Stimulated activated CD4-positive, alpha-beta T cell treated with anti-CD3 and anti-CD28 coated beads, Interleukin-4, amount 100 ng/mL, for 4 hours (primary cell): Measurements from ENCODE around the gene SLC44A5.
"Not testable (repeated sequence)": the region's sequence is repeated elsewhere in the genome, so short reads cannot be mapped to it uniquely, and the experiment has no call there.

Experiments used
- DNase-seq, 2 experiments: peaks; one replicate each; pipeline ENCODE4 v3.0.0-alpha.2; 2020

The SLC44A5 gene

GRCh38 chr1:75444220-75444619 is 166.7 kb downstream of the SLC44A5 start:
- DNase-seq: no peak

DNA sequence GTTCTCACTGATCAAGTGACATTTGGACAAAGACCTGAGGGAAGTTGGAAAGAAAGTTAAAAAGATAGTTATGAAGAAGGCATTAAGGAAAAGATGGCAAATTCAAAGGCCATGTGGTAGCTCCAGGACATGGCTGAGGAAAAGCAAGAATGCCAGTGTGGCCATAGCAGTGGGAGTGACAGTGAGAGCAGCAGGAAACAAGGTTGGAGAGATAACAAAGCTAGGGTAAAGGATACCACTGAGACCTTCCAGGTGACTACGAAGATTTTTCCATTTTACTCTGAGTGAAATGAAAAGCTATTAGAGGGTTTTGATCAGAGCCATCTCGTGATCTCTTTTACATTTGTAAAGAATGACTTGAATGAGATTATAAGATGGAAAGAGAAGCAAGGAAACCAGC is 170.6 kb downstream of the SLC44A5 start:
- no peak for DNase-seq

GRCh38 chr1:75438355-75438754 is 172.6 kb downstream of the SLC44A5 start:
- no peak for DNase-seq

GRCh38 chr1:75431843-75432242 is 179.1 kb downstream of the SLC44A5 start:
- DNase-seq: no peak

DNA sequence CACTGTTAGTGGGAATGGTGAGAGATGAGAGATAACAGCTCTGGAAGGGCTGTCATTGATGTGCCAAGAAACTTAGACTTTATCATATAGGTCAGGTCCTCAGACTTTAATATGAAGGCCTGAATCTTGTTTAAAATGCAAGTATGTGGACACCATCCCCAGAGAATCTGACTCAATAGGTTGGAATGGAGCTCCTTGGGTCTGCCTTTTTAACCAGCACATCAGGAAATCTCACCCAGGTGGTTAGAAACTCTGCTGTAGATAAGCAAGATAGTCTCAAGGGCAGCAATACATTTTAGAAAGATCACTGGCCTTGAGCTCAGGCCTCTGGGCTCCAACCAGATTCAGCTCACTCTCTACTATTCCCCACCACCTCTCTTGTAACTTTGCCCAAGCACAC is 180.4 kb downstream of the SLC44A5 start:
- no peak for DNase-seq

DNA sequence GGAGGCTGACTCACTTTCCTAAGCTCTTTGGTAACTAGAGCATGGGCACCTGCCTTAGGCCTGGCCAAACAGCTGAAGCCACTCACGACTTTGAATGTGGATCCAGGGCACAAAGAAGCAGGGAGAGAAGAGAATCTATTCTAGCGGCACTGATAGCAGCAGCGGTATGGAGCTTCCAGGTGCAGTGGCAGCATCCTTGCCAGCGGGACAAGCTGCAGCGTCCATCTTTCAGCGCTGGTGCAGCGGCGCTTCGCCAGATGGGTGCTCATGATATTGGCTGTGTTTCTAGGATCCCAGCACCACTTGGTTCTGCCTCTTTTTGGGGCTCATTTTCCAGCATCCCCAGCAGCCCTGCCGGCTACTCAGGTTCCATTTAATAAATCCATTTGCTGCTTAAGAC is 184.2 kb downstream of the SLC44A5 start:
- DNase-seq: no peak

- no peak for DNase-seq
Measured at GRCh38 chr1:75425001-75425650, 185.8 kb downstream of the SLC44A5 start.

GRCh38 chr1:75423616-75424015 is 187.3 kb downstream of the SLC44A5 start:
- no peak for DNase-seq

- no peak for DNase-seq
Measured at GRCh38 chr1:75423136-75423535, 187.8 kb downstream of the SLC44A5 start.

- no peak for DNase-seq
Measured at GRCh38 chr1:75421371-75421770, 189.5 kb downstream of the SLC44A5 start.

DNA sequence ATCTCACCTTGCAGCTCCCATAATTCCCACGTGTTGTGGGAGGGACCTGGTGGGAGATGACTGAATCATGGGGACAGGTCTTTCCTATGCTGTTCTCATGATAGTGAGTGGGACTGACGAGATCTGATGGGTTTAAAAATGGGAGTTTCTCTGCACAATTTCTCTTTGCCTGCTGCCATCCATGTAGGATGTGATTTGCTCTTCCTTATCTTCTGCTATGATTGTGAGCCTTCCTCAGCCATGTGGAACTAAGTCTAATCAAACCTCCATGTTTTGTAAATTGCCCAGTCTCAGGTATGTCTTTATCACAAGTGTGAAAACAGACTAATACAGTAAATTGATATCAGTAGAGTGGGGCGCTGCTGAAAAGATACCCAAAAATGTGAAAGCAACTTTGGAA is 195.7 kb downstream of the SLC44A5 start:
- DNase-seq: no peak

- DNase-seq: no peak
Measured at GRCh38 chr1:75412616-75413015, 198.3 kb downstream of the SLC44A5 start.

DNA sequence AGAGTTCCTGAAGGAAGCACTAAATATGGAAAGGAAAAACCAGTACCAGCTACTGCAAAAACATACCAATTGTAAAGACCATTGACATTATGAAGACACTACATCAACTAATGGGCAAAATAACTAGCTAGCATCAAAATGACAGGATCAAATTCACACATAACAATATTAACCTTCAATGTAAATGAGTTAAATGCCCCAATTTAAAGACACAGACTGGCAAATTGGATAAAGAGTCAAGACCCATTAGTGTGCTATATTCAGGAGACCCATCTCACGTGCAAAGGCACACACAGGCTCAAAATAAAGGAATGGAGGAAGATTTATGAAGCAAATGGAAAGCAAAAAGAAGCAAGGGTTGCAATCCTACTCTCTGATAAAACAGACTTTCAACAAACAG is 206.2 kb downstream of the SLC44A5 start:
- not testable (repeated sequence) for DNase-seq

DNA sequence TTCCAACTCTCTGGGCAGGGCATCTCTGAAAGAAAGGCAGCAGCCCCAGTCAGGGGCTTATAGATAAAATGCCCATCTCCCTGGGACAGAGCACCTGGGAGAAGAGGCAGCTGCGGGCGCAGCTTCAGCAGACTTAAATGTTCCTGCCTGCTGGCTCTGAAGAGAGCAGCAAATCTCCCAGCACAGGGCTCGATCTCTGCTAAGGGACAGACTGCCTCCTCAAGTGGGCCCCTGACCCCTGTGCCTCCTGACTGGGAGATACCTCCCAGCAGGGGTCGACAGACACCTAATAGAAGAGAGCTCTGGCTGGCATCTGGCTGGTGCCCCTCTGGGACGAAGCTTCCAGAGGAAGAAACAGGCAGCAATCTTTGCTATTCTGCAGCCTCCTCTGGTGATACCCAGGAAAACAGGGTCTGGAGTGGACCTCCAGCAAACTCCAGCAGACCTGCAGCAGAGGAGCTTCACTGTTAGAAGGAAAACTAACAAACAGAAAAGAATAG is 207.7 kb downstream of the SLC44A5 start:
- not testable (repeated sequence) for DNase-seq

DNA sequence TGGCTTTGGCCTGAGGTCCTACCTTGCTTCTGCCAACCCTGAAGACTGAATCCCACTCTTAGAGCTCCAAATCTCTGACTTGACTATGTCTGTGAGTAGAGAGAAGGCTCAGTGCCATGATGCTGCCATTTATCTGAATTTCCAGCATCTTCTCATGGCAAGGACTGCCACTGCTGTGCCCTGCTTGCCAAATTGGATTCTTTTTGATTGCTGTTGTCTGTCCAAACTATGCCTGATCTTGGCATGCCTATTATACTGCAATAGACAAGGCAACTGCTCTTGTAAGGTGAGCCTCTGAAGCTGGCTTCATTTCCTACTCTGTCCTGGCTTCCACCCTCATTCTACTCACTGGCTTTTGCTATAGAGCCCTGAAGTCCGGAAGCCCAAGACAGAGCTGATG is 210.2 kb downstream of the SLC44A5 start:
- no peak for DNase-seq

- DNase-seq: no peak
Measured at GRCh38 chr1:75396745-75397144, 214.2 kb downstream of the SLC44A5 start.

- no peak for DNase-seq
Measured at GRCh38 chr1:75396260-75396659, 214.7 kb downstream of the SLC44A5 start.

DNA sequence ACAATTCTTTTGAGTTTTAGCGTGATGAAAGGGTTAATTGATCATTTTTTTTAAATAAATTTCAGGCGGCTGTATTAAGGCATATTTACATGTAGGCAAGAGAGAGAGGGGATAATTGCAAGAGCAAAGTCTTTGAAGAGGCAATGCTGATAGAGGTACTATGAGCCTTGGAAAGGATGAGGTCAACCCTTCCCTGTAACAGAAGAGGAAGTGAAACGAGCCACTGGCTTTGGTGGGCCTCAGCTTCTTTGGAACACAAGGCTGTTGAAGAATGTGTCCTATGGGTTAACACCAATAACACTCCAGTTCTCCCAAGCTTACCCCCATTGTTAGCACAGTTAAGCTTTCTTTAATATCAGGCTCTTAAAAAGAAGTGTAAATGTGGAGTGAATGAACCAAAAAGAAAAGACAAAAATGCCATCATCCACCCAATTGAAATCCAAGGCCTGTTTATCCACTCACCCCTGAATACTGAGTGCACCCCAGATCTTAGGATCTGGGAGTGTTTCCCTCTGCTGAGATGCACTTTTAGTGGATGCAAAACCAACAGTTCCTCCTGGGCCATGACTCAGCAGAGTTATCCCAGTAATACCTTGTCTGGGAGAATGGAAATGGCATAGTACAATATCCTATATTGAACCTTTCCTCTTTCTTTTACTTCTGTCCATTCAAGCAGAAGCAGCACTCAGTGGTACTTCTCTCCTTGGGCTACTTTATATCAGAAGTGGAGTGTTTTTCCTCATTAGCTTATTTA is 216.4 kb downstream of the SLC44A5 start:
- no peak for DNase-seq

DNA sequence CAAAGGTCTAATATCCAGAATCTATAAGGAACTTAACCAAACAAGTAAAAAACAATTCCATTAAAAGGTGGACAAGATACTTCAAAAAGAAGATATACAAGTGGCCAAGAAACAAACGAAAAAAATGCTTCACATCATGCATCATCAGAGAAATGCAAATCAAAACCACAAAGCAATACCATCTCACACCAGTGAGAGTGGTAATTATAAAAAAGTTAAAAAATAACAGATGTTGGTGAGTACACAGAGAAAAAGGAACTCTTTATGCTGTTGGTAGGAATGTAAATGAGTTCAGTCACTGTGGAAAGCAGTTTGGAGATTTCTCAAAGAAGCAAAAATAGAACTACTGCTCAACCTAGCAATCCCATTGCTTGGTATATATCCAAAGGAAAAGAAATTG is 218.6 kb downstream of the SLC44A5 start:
- DNase-seq: no peak

DNA sequence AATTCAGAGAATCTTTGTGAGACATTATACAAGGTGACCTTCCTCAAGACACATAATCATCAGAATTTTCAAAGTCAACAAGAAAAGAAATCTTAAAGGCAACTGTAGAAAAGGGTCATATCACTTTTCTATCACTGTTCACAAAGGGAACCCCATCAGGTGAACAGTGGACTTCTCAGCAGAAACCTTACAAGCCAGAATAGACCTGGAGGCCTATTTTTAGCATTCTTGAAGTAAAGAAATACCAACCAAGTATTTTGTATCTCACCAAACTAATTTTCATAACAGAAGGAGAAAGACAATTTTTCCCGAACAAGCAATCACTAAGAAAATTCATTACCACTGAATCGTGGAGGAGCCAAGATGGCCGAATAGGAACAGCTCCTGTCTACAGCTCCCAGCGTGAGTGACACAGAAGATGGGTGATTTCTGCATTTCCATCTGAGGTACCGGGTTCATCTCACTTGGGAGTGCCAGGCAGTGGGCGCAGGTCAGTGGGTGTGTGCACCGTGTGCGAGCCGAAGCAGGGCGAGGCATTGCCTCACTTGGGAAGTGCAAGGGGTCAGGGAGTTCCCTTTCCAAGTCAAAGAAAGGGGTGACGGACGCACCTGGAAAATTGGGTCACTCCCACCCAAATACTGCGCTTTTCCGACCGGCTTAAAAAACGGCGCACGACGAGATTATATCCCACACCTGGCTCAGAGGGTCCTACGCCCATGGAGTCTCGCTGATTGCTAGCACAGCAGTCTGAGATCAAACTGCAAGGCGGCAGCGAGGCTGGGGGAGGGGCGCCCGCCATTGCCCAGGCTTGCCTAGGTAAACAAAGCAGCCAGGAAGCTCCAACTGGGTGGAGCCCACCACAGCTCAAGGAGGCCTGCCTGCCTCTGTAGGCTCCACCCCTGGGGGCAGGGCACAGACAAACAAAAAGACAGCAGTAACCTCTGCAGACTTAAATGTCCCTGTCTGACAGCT is 235.2 kb downstream of the SLC44A5 start:
- DNase-seq: not testable (repeated sequence)

GRCh38 chr1:75373542-75374159 is 237.3 kb downstream of the SLC44A5 start:
- DNase-seq: no peak

DNA sequence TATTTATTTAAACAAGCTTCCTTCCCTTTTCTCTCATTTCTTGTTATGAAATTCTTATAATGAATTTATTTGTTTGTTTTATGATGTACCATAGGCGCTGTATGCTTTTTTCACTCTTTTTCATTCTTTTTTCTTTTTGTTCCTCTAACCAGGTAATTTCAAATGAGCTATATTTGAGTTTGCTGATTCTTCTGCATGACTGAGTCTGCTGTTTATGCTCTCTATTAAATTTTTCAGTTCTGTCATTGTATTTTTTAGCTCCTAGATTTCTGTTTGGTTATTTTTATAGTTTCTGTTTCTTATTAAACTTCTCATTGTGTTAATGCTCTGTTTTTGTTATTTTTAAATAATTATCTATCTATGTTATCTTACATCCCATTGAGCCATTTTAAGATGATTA is 244.3 kb downstream of the SLC44A5 start:
- no peak for DNase-seq

DNA sequence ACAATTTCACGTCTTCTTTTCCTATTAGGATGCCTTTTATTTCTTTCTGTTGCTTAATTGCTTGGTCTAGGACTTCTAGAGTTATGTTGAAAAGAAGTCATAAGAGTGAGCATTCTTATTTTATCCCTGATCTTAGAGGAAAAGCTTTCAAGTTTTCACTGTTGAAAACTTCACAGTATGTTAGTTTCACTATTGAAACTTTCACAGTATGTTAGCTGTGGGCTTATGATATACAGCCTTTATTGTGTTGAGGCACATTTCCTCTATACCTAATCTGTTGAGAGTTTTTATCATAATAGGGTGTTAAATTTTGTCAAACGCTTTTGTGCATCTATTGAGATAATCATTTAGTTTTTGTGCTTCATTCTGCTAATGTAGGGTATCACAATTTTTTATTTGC is 249.7 kb downstream of the SLC44A5 start:
- no peak for DNase-seq
